Liver (tissue), 9 donors: ENCODE measurements around the gene ENAM. TPM values are rescaled to one million over a fixed set of nuclear protein-coding genes. Genes with fewer than 3 reads are reported as not detected.

ENCODE experiments used
- DNase-seq: peaks from one replicate; pipeline ENCODE4 v3.0.0-alpha.2; 2017; ENCODE audit warnings: low spot score
- H3K27ac ChIP-seq, 2 donors: one replicate each; pipeline ENCODE4 v1.7.0; 2013; ENCODE audit warnings: inconsistent platforms in 2 of 2, low read length in 2 of 2, control low read depth in 1 of 2, low read depth in 1 of 2, mild to moderate bottlenecking in 1 of 2
- H3K27me3 ChIP-seq, 4 donors: one replicate each; pipeline versions ENCODE4 v1.6.1 to v1.7.0; 2013; ENCODE audit warnings: low read length in 3 of 4, inconsistent platforms in 1 of 4, mild to moderate bottlenecking in 1 of 4, moderate library complexity in 1 of 4; ENCODE audit not compliant: control insufficient read depth in 4 of 4, insufficient read depth in 4 of 4
- H3K36me3 ChIP-seq, 4 donors: one replicate each; pipeline versions ENCODE4 v1.6.1 to v1.7.0; 2013; ENCODE audit warnings: low read length in 3 of 4, mild to moderate bottlenecking in 3 of 4, low read depth in 1 of 4, moderate library complexity in 1 of 4; ENCODE audit not compliant: control insufficient read depth in 4 of 4, insufficient read depth in 3 of 4
- H3K4me1 ChIP-seq, 4 donors: one replicate each; pipeline versions ENCODE4 v1.6.1 to v1.7.0; 2013; ENCODE audit warnings: low read length in 3 of 4, mild to moderate bottlenecking in 3 of 4, moderate library complexity in 1 of 4; ENCODE audit not compliant: control insufficient read depth in 4 of 4, insufficient read depth in 4 of 4
- H3K4me3 ChIP-seq, 3 donors: one replicate each; pipeline versions ENCODE4 v1.6.1 to v1.7.0; 2013; ENCODE audit warnings: low read length in 3 of 3, control low read depth in 1 of 3, low read depth in 1 of 3, mild to moderate bottlenecking in 1 of 3
- H3K9ac ChIP-seq, 2 donors: one replicate each; pipeline ENCODE4 v1.7.0; 2013; ENCODE audit warnings: low read length in 2 of 2, mild to moderate bottlenecking in 2 of 2, moderate library complexity in 2 of 2, control low read depth in 1 of 2, low read depth in 1 of 2
- H3K9me3 ChIP-seq, 4 donors: one replicate each; pipeline versions ENCODE4 v1.6.1 to v1.7.0; 2013; ENCODE audit warnings: low read length in 3 of 4; ENCODE audit not compliant: control insufficient read depth in 4 of 4
- ATF3 ChIP-seq: IDR thresholded peaks from 2 replicates; pipeline ENCODE4 v1.6.1; 2016; ENCODE audit warnings: antibody characterized with exemption
- CTCF ChIP-seq: fragments of 150-350 bp; IDR thresholded peaks from 2 replicates; pipeline ENCODE4 v1.5.1; 2017; ENCODE audit warnings: improper control_type of control experiment, low read depth, low read length; ENCODE audit not compliant: missing input control
- EGR1 ChIP-seq, 2 donors: IDR thresholded peaks; 2 replicates each; pipeline ENCODE4 v1.6.1; 2016 to 2018; ENCODE audit warnings: antibody characterized with exemption in 2 of 2, low read depth in 2 of 2
- FOXA1 ChIP-seq: IDR thresholded peaks from 2 replicates; pipeline ENCODE4 v1.6.1; 2016; ENCODE audit warnings: antibody characterized with exemption
- FOXA2 ChIP-seq: IDR thresholded peaks from 2 replicates; pipeline ENCODE4 v1.6.1; 2016; ENCODE audit warnings: antibody characterized with exemption
- GABPA ChIP-seq, 2 donors: IDR thresholded peaks in 1 of 2; conservative IDR thresholded peaks in 1 of 2; 2 replicates each; pipeline ENCODE4 v1.6.1; 2016; ENCODE audit warnings: antibody characterized with exemption in 2 of 2, mild to moderate bottlenecking in 1 of 2, moderate library complexity in 1 of 2
- HNF4A ChIP-seq, 2 donors: conservative IDR thresholded peaks; 2 replicates each; pipeline ENCODE4 v1.6.1; 2016; ENCODE audit warnings: antibody characterized with exemption in 2 of 2, mild to moderate bottlenecking in 2 of 2
- HNF4G ChIP-seq: IDR thresholded peaks from 2 replicates; pipeline ENCODE4 v1.6.1; 2016; ENCODE audit warnings: antibody characterized with exemption
- JUND ChIP-seq, 2 donors: IDR thresholded peaks; 2 replicates each; pipeline ENCODE4 v1.6.1; 2016; ENCODE audit warnings: antibody characterized with exemption in 2 of 2
- MAX ChIP-seq: IDR thresholded peaks from 2 replicates; pipeline ENCODE4 v1.6.1; 2016; ENCODE audit warnings: antibody characterized with exemption
- NR2F2 ChIP-seq: IDR thresholded peaks from 2 replicates; pipeline ENCODE4 v1.6.1; 2016; ENCODE audit warnings: antibody characterized with exemption
- RAD21 ChIP-seq, 2 donors: IDR thresholded peaks; 2 replicates each; pipeline ENCODE4 v1.6.1; 2016; ENCODE audit warnings: antibody characterized with exemption in 2 of 2, mild to moderate bottlenecking in 2 of 2
- REST ChIP-seq: IDR thresholded peaks from 2 replicates; pipeline ENCODE4 v1.6.1; 2016; ENCODE audit warnings: antibody characterized with exemption, mild to moderate bottlenecking
- RXRA ChIP-seq, 2 donors: IDR thresholded peaks; 2 replicates each; pipeline ENCODE4 v1.6.1; 2017 to 2018; ENCODE audit warnings: antibody characterized with exemption in 2 of 2, mild to moderate bottlenecking in 1 of 2
- SP1 ChIP-seq: IDR thresholded peaks from 2 replicates; pipeline ENCODE4 v1.6.1; 2018; ENCODE audit warnings: antibody characterized with exemption, mild to moderate bottlenecking
- TAF1 ChIP-seq: conservative IDR thresholded peaks from 2 replicates; pipeline ENCODE4 v1.6.1; 2016; ENCODE audit warnings: antibody characterized with exemption, mild to moderate bottlenecking
- YY1 ChIP-seq: IDR thresholded peaks from 2 replicates; pipeline ENCODE4 v1.6.1; 2016; ENCODE audit warnings: antibody characterized with exemption, mild to moderate bottlenecking
- ZBTB33 ChIP-seq: IDR thresholded peaks from 2 replicates; pipeline ENCODE4 v1.6.1; 2016; ENCODE audit warnings: antibody characterized with exemption
- WGBS: extraction: QIAGEN DNeasy Blood & Tissue Kit; methylation state at CpG from one replicate; pipeline ENCODE4 v1.1.7; 2013; 5-methylcytosine and 5-hydroxymethylcytosine counted together
- polyA plus RNA-seq, 2 donors: library from polyadenylated mRNA; stranded (reverse) in 1 of 2; unstranded in 1 of 2; fragments of 200-250 nt in 1 of 2; fragments of >200 nt in 1 of 2; fragmentation: Nextera tagmentation in 1 of 2; extraction: Ambion mirVana in 1 of 2; gene quantifications; one replicate each; pipeline versions ENCODE4 v1.2.1 to v1.2.3, GENCODE V29; 2013 to 2015
- total RNA-seq, 2 donors: library from RNA; depleted of rRNA; stranded (reverse); fragments of >200 nt; gene quantifications; one replicate each; pipeline ENCODE4 v1.2.3, GENCODE V29; 2014
- donor health status: healthy.
- donor health status: healthy.
- donor health status: healthy.
- donor health status: healthy.
- donor health status: healthy.

ENAM gene
- total and polyA plus RNA-seq, 4 donors, result 0.25 to 0.50 (median 0.28) TPM

GRCh38 chr4:70688795-70689231, 60.3 kb downstream of the ENAM start:
- H3K36me3 ChIP-seq, result no peaks in the 10 kb centered on the region
- peak overlapping the region; percentile 65 to 97 (median 96) for H3K4me3 ChIP-seq
- WGBS, result 2% methylated on average over 19 of the region's 19 CpGs
- TF ChIP-seq RXRA (IDR thresholded peaks at IDR 0.05), result no peak
- TF ChIP-seq HNF4A (conservative IDR thresholded peaks at IDR 0.05), result no peak
- no peak for TF ChIP-seq GABPA (IDR thresholded peaks at IDR 0.05 in 1 of 2, conservative IDR thresholded peaks at IDR 0.05 in 1 of 2)
- TF ChIP-seq TAF1, result no peak
- no peak for TF ChIP-seq FOXA2
- no peak for TF ChIP-seq FOXA1
- no peak for TF ChIP-seq YY1
- no peak for TF ChIP-seq SP1
- no peak for TF ChIP-seq JUND (IDR thresholded peaks at IDR 0.05)
- no peak for TF ChIP-seq HNF4G
- no peak for TF ChIP-seq CTCF
- TF ChIP-seq ATF3, result no peak
- TF ChIP-seq RAD21 (IDR thresholded peaks at IDR 0.05), result no peak
- TF ChIP-seq NR2F2, result no peak
- TF ChIP-seq ZBTB33, result no peak
- TF ChIP-seq REST, result no peak
- no peak for TF ChIP-seq EGR1 (IDR thresholded peaks at IDR 0.05; ENCODE audit: low read depth in 2 of 2)
- no peak for TF ChIP-seq MAX
- peak overlapping the region; percentile 72 to 87 for H3K9ac ChIP-seq
- H3K9me3 ChIP-seq, result no peaks in the 10 kb centered on the region
- H3K27me3 ChIP-seq, result no peaks in the 10 kb centered on the region
- H3K27ac ChIP-seq, result peak overlapping the region; percentile 89 to 93
- H3K4me1 ChIP-seq, result peaks cover 0 to 33% (median 25%) of the 10 kb centered on the region in 4 donors
- no peak for DNase-seq
